T follicular helper cell (primary cell): ENCODE measurements around the gene PMM1.
"Not testable (repeated sequence)": the region's sequence is repeated elsewhere in the genome, so short reads cannot be mapped to it uniquely, and the experiment has no call there.

Experiments used
- DNase-seq: peaks from one replicate; pipeline ENCODE4 v3.0.0-alpha.2; 2020; ENCODE audit warnings: low read depth

The PMM1 gene

DNA sequence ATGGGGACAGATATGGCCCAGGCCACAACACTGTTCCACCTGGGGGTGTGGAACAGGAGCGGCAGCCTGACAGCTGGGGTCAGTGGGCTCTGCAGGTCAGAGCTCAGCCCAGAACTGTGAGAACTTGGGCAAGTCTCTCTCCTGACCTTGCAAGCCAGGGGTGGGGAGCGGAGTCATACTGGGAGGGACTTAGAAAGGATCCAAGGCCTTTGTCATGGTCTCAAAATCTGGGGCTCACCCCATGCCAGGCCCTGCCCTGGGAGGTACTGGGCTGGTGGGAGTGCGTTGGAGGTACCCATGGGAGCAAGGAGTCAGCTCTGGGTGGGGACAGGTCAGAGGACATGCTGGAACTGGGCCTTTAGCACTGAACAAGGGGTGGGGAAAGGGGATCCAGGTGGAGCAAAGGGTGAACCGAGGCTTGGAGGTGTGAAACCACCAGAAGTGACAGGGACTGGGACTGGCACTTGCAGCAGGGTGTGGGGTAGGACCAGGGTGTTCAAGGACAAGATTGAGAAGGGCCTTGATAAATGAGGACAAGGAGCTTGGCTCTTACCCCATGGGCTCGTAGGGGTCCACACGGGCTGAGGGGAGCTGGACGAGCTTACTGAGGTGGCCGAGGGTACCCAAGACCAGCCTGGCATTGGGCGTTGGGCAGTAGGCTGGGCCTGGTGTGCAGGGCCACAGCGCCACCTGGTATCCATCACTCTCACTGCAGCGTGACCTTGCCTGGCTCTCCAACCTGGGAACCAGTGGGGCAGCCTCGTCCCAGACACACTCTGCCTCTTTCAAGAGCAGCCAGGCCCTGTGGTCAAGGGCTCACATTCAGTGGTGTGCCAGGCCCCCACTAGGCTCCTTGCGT, 7.4 kb upstream of the PMM1 start:
- no peak for DNase-seq

DNA sequence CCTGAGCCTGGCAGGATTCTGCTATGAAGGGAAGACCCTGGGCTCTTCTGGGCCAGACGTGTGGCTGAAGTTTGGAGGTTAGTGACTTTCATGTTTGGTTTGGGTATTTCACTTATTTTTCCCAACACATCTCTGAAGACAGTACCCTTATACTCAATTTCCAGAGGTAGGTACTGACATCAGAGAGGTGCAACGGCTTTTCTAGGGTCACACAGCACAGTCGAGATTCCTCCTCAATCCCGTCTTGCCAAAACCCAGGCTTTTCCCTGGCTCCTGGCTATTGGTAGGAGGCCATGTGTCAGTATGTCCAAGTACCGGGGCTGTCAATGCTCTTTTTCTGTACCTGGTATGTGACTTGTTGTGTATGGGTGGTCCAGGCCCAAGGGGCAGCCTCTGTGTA, 6.1 kb upstream of the PMM1 start:
- DNase-seq: no peak

DNA sequence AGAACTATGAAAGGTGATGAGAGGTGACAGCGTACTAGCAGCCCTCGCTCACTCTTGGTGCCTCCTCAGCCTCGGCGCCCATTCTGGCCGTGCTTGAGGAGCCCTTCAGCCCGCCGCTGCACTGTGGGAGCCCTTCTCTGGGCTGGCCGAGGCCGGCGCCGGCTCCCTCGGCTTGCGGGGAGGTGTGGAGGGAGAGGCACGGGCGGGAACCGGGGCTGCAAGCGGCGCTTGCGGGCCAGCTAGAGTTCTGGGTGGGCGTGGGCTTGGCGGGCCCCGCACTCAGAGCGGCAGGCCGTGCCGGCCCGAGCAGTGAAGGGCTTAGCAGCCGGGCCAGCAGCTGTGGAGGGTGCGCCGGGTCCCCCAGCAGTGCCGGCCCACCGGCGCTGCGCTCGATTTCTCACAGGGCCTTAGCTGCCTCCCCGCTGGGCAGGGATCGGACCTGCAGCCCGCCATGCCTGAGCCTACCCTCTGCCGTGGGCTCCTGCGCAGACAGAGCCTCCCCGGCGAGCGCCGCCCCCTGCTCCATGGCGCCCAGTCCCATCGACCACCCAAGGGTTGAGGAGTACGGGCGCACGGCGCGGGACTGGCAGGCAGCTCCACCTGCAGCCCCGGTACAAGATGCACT, 3.8 kb upstream of the PMM1 start:
- DNase-seq: not testable (repeated sequence)

DNA sequence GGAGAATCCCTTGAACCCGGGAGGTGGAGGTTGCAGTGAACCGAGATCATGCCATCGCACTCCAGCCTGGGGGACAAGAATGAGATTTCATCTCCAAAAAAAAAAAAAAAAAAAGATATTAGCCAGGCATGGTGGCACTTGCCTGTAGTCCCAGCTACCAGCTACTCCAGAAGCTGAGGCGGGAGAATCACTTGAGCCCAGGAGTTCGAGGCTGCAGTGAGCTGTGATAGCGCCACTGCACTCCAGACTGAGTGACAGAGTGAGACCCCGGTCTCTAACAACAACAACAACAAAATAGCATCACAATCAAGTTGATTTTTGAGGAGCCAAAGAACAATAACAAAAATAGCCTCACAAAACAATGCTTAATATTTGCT, 2.3 kb downstream of the PMM1 start:
- DNase-seq: no peak

DNA sequence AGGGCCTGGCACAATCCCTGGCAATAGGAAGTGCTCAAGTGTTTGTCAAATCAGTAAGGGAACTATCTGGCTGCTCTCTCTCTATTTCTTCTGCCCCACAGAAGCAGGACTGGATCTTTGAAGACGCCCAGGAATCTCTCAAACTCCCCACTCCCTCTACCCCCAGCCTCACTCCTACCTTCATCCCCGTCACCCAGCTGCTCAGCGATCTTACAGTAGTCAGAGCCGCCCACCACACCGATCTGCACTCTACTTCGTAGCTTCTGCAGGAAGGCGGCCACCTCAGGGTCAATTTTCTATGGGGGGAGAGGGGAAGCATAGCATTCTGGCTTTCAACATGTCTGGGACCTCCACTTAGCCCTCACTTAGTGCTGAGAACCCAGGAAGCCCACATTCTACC, 3.7 kb downstream of the PMM1 start:
- no peak for DNase-seq

DNA sequence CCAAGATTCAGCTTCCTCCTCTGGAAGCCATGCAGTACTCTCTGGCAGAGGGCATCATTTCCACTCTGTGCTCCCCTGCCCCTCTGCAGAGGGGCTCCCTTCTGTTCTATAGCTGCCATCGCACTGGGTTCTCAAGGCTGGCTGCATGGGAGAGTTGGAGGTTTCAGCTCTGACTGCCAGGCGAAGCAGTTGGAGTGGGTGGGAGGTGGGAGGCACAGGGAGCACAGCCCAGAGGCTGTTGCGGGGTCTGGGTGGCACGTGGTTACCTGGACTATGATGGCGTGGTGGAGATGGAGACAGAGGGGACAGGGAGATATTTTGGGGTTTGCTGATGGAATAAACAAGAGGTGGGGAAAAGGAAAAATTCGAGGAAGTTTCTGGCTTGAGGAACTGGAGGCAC, 4.8 kb downstream of the PMM1 start:
- DNase-seq: no peak

DNA sequence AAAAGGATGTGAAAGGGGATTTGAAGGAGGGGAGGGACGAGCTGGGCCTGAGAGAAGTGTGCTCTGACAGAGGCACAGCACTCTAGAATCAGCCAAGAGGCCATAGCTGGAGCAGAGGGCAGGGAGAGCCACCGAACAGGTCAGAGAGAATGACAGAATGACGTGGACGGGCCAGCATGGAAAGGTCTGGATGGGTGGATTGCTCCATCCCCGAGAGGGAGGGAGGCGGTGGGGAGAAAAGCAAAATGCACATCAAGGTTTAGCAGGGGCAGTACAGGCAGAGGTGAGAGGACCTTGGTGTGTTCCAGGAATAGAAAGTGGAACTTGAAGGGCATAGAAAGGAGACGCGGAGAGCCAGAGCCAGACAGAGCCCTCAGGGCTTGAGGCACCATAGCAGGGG, 6.9 kb downstream of the PMM1 start:
- DNase-seq: no peak

DNA sequence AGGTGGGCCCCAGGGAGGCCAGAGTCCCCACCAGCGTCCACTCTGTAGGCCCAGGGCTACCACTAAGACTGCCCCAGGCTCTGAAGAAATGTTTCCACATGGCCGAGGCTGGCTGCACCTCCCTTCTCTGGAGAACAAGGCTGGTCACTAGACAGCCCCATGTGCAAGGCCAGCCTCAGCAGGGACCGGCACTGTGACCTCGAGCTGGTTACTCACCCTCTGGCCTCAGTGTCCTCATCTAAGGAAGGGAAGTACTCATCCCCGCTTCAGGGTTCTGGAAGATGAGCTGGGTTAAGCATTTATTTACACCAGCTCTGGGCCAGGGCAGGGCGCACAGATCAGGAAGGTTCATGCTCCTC, 9.7 kb downstream of the PMM1 start:
- DNase-seq: no peak

DNA sequence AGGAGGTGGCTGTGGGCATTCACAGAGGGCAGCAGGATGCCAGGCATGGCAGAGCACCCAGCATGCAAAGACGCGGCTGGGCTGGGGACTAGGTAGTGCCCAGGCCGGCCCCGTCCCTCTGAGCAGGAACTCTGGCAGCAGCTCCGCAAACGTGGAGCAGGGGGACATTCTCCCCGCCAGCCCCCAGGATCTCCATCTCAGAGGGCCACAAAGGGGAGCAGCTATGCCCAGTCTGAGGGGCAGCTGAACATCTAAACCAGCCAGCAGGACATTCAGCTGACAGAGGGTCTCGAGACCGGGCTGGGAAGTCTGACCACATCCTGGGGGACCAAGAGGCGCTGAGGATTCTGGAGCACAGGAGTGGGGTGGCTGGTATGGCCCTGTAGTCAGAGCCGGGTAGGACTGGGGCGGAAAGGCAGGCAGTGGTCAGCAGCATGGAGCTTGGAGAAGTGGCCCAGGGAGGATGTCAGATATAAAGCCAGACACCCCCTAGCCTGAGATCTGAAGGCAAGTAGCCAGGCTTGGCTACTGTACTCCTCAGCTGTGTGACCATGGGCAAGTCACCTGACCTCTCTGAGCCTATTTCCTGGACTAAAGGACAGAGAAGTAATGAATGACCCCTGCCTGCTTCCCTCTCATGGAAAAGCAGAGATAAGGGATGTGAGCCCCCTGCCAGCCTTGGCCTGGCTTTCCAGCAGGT, 10.2 kb downstream of the PMM1 start:
- DNase-seq: no peak

DNA sequence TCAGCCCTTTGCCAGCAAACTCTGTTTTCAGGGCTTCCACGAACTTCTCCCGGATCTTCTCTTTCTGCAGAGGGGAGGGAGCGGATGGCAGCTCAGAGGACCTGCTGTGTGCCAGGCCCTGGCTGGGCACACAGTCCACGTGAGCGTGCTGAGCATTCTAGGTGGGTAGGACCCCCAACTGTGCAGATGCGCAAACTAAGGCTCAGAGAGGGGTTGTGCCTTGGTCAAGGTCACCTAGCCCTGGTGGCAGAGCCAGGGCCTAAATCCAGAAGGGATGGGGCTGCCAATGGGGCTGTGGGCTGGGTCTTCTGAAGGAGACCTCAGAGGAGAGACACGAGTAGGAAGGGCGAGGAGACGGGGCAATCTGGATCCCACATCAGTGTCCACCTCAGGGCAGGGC, 10.8 kb downstream of the PMM1 start:
- no peak for DNase-seq

DNA sequence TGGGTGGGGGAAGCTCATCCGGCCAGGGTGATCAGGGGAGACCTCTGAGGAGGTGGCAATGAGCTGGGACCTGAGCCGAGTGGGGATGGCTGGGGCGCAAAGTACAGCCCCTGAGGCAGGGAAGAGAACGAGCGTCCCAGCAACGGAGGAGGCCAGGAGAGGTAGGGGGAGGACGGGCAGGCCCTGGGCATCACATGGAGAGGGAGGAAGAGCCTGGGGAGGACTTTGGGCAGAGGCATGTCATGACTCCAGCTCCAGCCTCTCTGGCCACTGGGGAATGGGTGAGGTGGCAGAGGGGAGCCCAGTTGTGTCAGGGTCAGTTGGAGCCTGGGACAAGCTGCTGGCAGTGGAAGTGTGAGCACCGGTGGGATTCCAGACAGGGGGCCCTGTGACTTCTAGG, 11.5 kb downstream of the PMM1 start:
- no peak for DNase-seq

DNA sequence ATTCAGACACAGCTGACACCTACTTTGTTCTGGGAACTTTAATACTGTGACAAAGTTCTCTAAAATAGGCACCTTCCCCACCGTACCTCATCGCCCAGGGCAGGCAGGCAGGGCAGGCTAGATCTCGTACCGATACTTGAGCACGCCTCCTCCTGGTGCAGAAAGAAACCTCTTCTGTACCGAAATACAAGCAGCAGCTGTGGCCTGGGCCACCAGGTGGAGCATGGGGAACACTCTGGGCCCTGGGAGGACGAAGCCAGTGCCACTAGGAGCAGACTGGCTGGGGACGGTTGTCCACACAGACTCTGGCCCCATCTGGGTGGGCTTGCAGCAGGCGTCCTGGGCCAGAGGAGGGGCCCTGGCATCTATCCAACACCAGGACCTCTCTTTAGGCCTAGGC, 12.8 kb downstream of the PMM1 start:
- DNase-seq: no peak

DNA sequence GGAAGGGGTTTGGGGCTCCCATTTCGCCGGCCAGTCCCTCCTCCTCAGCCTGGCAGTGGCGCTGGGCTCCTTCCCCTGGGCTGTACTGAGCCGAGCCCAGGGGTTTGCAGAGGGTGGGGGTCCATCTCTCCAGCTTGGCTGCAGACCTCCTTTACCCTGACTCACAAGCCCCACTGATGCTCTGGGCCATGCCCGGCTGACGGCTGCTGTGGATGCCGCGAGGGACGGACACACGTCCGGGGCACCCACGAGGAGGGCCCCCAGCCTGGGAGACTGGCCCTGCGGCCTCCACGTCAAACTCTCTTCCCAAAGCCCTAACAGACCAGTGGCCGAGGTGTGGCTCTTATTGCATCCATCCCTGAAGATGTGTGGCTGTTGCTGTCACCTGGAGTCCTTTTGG, 14.1 kb downstream of the PMM1 start:
- DNase-seq: no peak

DNA sequence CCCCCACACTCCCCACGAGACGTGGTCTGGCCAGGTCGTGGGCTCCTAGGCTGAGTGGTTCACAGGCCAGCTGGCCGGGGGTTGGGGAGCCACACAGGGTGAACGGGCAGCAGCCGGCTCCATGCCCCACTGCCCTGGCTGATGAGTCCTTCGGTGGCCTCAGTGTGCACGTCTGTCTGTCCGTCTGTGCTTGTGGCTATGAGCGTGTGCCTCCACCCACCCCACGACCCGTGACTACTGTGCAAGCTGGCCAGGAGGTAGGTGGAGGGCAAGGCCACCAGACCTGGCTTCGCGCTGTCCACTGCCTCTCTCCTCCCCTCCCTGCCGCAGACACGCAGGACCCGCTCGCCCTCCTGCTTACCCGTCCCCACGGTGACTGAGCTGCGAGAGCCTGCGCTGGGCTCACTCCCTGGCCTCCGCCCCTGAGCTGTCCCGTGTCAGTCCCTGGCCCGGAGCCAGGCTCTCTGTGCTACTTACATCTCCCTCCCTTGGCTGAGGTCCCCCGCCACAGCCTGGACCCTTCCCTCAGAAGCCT, 14.7 kb downstream of the PMM1 start:
- DNase-seq: no peak

DNA sequence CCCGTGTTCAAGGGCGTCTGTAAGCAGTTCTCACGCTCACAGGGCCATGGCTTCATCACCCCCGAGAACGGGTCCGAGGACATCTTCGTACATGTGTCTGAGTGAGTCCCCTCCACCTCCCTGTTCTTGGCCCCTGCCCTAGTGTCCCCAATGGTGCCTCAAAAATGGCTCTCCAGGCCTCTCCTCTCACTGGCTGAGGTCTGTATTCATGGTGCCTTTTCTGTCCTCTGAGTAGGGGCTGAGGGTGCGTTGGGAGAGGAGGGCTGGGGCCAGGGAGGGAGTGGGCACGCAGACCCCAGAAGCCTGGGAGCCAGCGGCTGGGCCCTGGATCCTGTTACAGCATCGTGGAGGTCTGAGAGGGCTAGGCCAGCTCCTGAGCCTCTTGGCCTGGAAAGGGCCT, 16.0 kb downstream of the PMM1 start:
- DNase-seq: no peak

DNA sequence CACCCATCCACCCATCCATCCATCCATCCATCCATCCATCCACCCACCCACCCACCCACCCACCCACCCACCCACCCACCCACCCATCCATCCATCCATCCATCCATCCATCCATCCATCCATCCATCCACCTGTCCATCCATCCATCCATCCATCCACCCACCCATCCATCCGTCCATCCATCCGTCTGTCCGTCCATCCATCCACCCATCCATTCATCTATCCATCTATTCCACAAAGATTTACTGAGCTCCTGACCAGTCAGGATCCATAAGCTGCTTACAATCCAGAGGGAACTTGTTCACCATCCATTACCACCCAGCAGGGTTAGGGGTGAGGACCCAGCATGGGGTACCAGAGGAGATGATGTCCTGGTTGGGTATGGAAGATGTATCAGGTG, 17.3 kb downstream of the PMM1 start:
- DNase-seq: not testable (repeated sequence)

DNA sequence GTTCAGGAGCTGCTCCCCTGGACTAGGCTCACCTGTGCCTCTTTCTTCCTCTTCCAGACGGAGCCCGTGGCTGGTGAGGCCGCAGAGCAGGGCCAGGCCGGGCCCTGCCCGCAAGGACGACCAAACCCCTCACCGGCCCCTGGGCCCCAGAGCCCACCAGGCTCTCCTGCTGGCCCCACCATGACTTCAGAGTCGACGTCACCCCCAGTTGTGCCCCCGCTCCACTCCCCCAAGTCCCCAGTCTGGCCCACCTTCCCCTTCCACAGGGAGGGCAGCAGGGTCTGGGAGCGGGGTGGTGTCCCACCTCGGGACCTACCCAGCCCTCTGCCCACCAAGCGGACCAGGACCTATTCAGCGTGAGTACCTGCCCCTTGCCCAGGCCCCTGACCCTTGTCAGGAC, 17.9 kb downstream of the PMM1 start:
- DNase-seq: no peak

DNA sequence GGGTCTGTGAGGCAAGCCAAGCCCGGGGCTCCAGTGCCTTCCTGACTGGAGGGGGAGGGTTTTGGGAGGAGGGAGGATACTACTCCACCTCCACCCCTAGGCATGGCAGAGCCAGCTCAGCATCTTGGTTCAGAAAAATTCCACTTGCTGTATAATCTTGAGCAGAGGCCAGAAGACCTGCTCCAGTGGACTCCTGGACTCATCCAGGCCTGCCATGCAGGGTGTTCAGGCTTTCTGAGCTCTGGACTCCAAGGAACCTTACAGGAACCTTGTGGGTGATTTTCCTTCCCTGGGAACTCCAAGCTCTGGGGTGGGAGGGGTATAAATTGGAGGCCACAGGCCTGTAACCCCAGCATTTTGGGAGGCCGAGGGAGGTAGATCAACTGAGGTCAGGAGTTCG, 19.4 kb downstream of the PMM1 start:
- no peak for DNase-seq

DNA sequence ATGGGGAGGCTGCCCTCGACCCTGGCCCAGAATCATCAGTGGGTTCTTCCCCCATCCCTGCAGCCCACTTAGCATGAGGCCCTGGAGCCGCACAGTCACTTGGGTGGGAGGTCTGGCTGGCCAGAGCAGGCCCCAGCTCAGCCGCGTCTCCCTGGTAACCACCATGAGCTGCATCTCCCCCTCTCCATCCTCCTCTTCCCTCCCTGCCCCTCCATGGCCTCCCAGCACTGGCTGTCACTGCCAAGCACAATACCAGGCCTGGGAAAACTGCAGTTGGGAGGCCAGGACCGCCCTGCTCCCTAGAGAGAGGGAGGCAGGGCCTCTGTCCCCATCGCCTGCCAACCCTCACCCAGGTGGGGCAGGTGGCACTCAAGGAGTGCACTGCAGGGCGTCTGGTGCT, 20.8 kb downstream of the PMM1 start:
- no peak for DNase-seq

DNA sequence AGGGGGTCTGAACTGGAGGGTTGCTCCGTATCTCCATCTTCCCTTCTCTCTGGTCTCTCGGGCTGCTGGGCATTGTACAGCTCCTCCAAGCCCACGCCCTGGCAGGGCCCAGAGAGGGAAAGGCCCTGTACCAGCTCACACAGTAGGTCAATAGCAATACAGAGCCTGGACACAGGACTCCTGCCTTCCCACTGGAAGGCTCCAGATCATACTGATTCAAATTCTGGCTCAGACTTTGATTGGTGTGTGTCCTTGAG, 22.2 kb downstream of the PMM1 start:
- DNase-seq: no peak

DNA sequence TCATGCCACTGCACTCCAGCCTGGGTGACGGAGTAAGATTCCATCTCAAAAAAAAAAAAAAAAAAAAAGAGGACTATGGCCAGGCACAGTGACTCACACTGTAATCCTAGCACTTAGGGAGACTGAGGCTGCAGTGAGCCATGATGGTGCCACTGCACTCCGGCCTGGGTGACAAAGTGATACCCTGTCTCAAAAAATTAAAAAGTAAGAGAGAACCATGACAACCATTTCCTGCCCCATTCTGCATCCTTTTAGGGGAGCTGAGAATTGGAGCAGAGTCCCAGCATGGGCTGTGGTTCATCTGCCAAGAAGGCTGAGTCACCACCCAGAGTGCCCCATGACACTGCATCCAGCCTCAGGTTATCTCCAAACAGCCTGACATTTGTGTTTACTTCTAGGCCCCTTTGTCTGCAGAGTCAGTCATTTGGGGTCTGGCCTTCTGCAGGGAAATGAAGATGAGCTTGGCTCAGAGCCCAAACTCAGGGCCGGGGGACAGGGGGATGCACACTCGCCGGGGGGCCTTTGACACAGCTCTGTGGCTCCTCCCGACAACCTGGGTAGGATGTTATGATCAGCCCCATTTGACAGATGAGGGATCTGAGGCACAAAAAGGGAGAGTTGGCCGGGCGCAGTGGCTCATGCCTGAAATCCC, 24.1 kb downstream of the PMM1 start:
- no peak for DNase-seq

DNA sequence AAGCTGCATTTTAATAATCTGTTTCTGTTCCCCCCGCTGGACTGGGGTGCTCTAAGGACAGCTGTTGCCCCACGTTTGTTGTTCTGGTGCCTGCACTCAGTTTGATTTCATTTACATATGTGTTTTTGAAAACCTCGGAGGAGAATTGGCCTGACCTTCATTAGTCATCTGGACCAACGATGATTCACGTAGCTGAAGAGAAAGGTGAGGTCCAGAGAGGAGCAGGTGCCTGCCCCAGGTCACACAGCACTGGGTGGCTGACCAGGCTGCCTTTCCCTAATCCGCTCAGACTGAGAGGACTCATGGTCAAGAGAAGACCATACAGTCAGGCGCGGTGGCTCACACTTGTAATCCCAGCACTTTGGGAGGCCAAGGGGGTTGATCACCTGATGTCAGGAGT, 25.1 kb downstream of the PMM1 start:
- no peak for DNase-seq
